ENCODE measurements around the gene BLOC1S5.

Gene BLOC1S5

GRCh38 chr6:8063761-8064637, at the start of gene BLOC1S5:
Gene BLOC1S5 (minus strand): TSS chr6:8064389. CDS start chr6:8064376, 13 bp downstream.
- peak; percentile 78 for DNase-seq

GRCh38 chr6:8113131-8113654, 49.0 kb upstream of the BLOC1S5 start:
- no peak for DNase-seq

- DNase-seq, result no peak
Observed at GRCh38 chr6:8110725-8111124, 46.5 kb upstream of the BLOC1S5 start.

GRCh38 chr6:8110117-8110721, 46.0 kb upstream of the BLOC1S5 start:
- DNase-seq, result no peak

- DNase-seq, result no peak
Observed at GRCh38 chr6:8108759-8109539, 44.8 kb upstream of the BLOC1S5 start.

- DNase-seq, result no peak
Observed at GRCh38 chr6:8108031-8108660, 44.0 kb upstream of the BLOC1S5 start.

- no peak for DNase-seq
Observed at GRCh38 chr6:8105791-8106190, 41.6 kb upstream of the BLOC1S5 start.

- DNase-seq, result no peak
Observed at GRCh38 chr6:8103726-8104125, 39.5 kb upstream of the BLOC1S5 start.

- peak; percentile 84 for DNase-seq
Observed at GRCh38 chr6:8102122-8102958, 38.2 kb upstream of the BLOC1S5 start, which contains the start of gene EEF1E1. Gene EEF1E1 (minus strand): TSS chr6:8102548. CDS start chr6:8102521, 27 bp downstream.

- DNase-seq, result no peak
Observed at GRCh38 chr6:8100159-8100854, 36.1 kb upstream of the BLOC1S5 start.

- no peak for DNase-seq
Observed at GRCh38 chr6:8090650-8091049, 26.5 kb upstream of the BLOC1S5 start.

- DNase-seq, result no peak
Observed at GRCh38 chr6:8088886-8089285, 24.7 kb upstream of the BLOC1S5 start.

GRCh38 chr6:8087870-8088754, 23.9 kb upstream of the BLOC1S5 start:
- no peak for DNase-seq

GRCh38 chr6:8086755-8087306, 22.6 kb upstream of the BLOC1S5 start:
- DNase-seq, result no peak

- DNase-seq, result no peak
Observed at GRCh38 chr6:8085053-8085511, 20.9 kb upstream of the BLOC1S5 start.

- DNase-seq, result no peak
Observed at GRCh38 chr6:8084586-8084985, 20.4 kb upstream of the BLOC1S5 start.

- DNase-seq, result no peak
Observed at GRCh38 chr6:8082954-8083858, 19.0 kb upstream of the BLOC1S5 start.

GRCh38 chr6:8082572-8082953, 18.4 kb upstream of the BLOC1S5 start:
- DNase-seq, result no peak
